Left renal cortex interstitium (tissue), 4 donors: ENCODE data around the gene ALDOB. TPM values are rescaled to one million over a fixed set of nuclear protein-coding genes. Genes with fewer than 3 reads are reported as not detected.
"Not testable (repeated sequence)": the region's sequence is repeated elsewhere in the genome, so short reads cannot be mapped to it uniquely, and the experiment has no call there.

Experiments used
- DNase-seq, 4 donors: peaks; one replicate each; pipeline ENCODE4 v3.0.0-alpha.2; 2013; ENCODE audit warnings: low read depth in 4 of 4, low spot score in 2 of 4, missing footprints in 1 of 4
- polyA plus RNA-seq, 4 donors: library from polyadenylated mRNA; unstranded; fragments of 120-200 nt; gene quantifications; one replicate each; pipeline ENCODE4 v1.2.1, GENCODE V29; 2013; ENCODE audit not compliant: insufficient read length in 4 of 4

The ALDOB gene
- polyA plus RNA-seq, 4 donors: 634 to 947 (median 782) TPM

GRCh38 chr9:101393135-101393534 is 42.4 kb downstream of the ALDOB start:
- DNase-seq: no peak

- no peak for DNase-seq
Measured at GRCh38 chr9:101388507-101388993, 47.0 kb downstream of the ALDOB start.

- no peak for DNase-seq
Measured at GRCh38 chr9:101387871-101388506, 47.6 kb downstream of the ALDOB start.

- not testable (repeated sequence) for DNase-seq
Measured at GRCh38 chr9:101384873-101385536, 50.6 kb downstream of the ALDOB start, which contains the start of gene BAAT. BAAT (minus strand) TSS chr9:101385006; CDS start chr9:101371404, 13,602 bp downstream.

GRCh38 chr9:101383361-101383760 is 52.2 kb downstream of the ALDOB start:
- no peak for DNase-seq

- DNase-seq: no peak
Measured at GRCh38 chr9:101381833-101382342, 53.7 kb downstream of the ALDOB start.

- DNase-seq: no peak
Measured at GRCh38 chr9:101381118-101381517, 54.5 kb downstream of the ALDOB start.

- no peak for DNase-seq
Measured at GRCh38 chr9:101380295-101380694, 55.3 kb downstream of the ALDOB start.

- no peak for DNase-seq
Measured at GRCh38 chr9:101376111-101376848, 59.3 kb downstream of the ALDOB start.

- no peak for DNase-seq
Measured at GRCh38 chr9:101375546-101375945, 60.0 kb downstream of the ALDOB start.

GRCh38 chr9:101372327-101373118 is 63.1 kb downstream of the ALDOB start:
- no peak for DNase-seq

- DNase-seq: no peak
Measured at GRCh38 chr9:101371813-101372212, 63.8 kb downstream of the ALDOB start.

Other genes starting within 250 kb of the ALDOB start
- under 1 TPM; 0.05 to 0.68 (median 0.25) TPM for gene BAAT, start 50.8 kb downstream of the ALDOB start, polyA plus RNA-seq
- 10 to 100 TPM; 20.3 to 29.2 (median 25.3) TPM for gene MRPL50, start 37.2 kb downstream of the ALDOB start, polyA plus RNA-seq
- gene ZNF189, start 36.9 kb downstream of the ALDOB start, polyA plus RNA-seq: 10 to 100 TPM; 35.6 to 50.5 (median 43.9) TPM
- 10 to 100 TPM; 50.1 to 67.4 (median 57.4) TPM for gene RNF20, start 98.1 kb upstream of the ALDOB start, polyA plus RNA-seq
- under 1 TPM in 2 of 4 donors, not detected in 2; 0.04 to 0.09 TPM for gene PPP3R2, start 159.2 kb upstream of the ALDOB start, polyA plus RNA-seq